Central memory CD4-positive, alpha-beta T cell (primary cell): Measurements from ENCODE around the gene SAMD10.

Experiments
- DNase-seq: peaks from one replicate; pipeline ENCODE4 v3.0.0; 2022

The SAMD10 gene

GRCh38 chr20:63955827-63956663 lies 23.4 kb downstream of the SAMD10 start, which contains the start of gene UCKL1:
UCKL1 (minus strand) TSS chr20:63956416; CDS start chr20:63956372, 44 bp downstream.
- peak; percentile 92 for DNase-seq

- DNase-seq, result peak; percentile 20
Observed at GRCh38 chr20:63955281-63955826, 24.1 kb downstream of the SAMD10 start.

GRCh38 chr20:63953764-63954429 lies 25.5 kb downstream of the SAMD10 start:
- no peak for DNase-seq

- DNase-seq, result no peak
Observed at GRCh38 chr20:63952769-63953168, 26.7 kb downstream of the SAMD10 start.

GRCh38 chr20:63952210-63952535 lies 27.3 kb downstream of the SAMD10 start:
- DNase-seq, result no peak

- no peak for DNase-seq
Observed at GRCh38 chr20:63951398-63952209, 27.8 kb downstream of the SAMD10 start.

GRCh38 chr20:63950701-63951397 lies 28.6 kb downstream of the SAMD10 start:
- no peak for DNase-seq

- DNase-seq, result peak; percentile 27
Observed at GRCh38 chr20:63947638-63948456, 31.6 kb downstream of the SAMD10 start.

- DNase-seq, result no peak
Observed at GRCh38 chr20:63946986-63947637, 32.3 kb downstream of the SAMD10 start.

- DNase-seq, result no peak
Observed at GRCh38 chr20:63945921-63946920, 33.2 kb downstream of the SAMD10 start.

- DNase-seq, result no peak
Observed at GRCh38 chr20:63945031-63945658, 34.3 kb downstream of the SAMD10 start.

GRCh38 chr20:63944078-63944941 lies 35.1 kb downstream of the SAMD10 start:
- no peak for DNase-seq

- no peak for DNase-seq
Observed at GRCh38 chr20:63943808-63944077, 35.7 kb downstream of the SAMD10 start.

GRCh38 chr20:63942969-63943807 lies 36.3 kb downstream of the SAMD10 start:
- no peak for DNase-seq

GRCh38 chr20:63942250-63942951 lies 37.0 kb downstream of the SAMD10 start:
- DNase-seq, result peak; percentile 37

GRCh38 chr20:63941282-63942081 lies 38.0 kb downstream of the SAMD10 start:
- DNase-seq, result peak; percentile 79
